Osteocyte (in vitro differentiated cells): ENCODE measurements around the gene COL1A2. TPM values are rescaled to one million over a fixed set of nuclear protein-coding genes. Genes with fewer than 3 reads are reported as not detected.

Experiments used
- DNase-seq: peaks from one replicate; pipeline ENCODE4 v3.0.0; 2021; ENCODE audit warnings: mixed read lengths; ENCODE audit not compliant: unreplicated experiment; ENCODE audit errors: extremely low spot score
- H3K27ac Mint-ChIP-seq: one replicate; pipeline ENCODE4 v1.8.0; 2021; ENCODE audit warnings: mild to moderate bottlenecking, mixed read lengths; ENCODE audit not compliant: unreplicated experiment
- H3K27me3 Mint-ChIP-seq: one replicate; pipeline ENCODE4 v1.8.0; 2021; ENCODE audit warnings: mixed read lengths; ENCODE audit not compliant: unreplicated experiment
- H3K36me3 Mint-ChIP-seq: one replicate; pipeline ENCODE4 v1.8.0; 2021; ENCODE audit warnings: mixed read lengths; ENCODE audit not compliant: unreplicated experiment
- H3K4me1 Mint-ChIP-seq: one replicate; pipeline ENCODE4 v1.8.0; 2021; ENCODE audit warnings: mixed read lengths; ENCODE audit not compliant: unreplicated experiment
- H3K4me3 Mint-ChIP-seq: one replicate; pipeline ENCODE4 v1.8.0; 2021; ENCODE audit warnings: mild to moderate bottlenecking, moderate library complexity, mixed read lengths; ENCODE audit not compliant: unreplicated experiment
- H3K9me3 Mint-ChIP-seq: one replicate; pipeline ENCODE4 v1.8.0; 2021; ENCODE audit warnings: mixed read lengths; ENCODE audit not compliant: unreplicated experiment
- total RNA-seq: library from RNA; stranded (reverse); gene quantifications from 2 replicates; pipeline ENCODE4 v1.2.1, GENCODE V29; 2021
- TF ChIP-seq, protein P1 (sequence below): fragments of 200-600 bp; sonication (generic); IDR thresholded peaks from 2 replicates; pipeline ENCODE4 v1.5.0; 2021; ENCODE audit warnings: antibody characterized with exemption, mild to moderate bottlenecking, moderate library complexity

The COL1A2 gene
- total RNA-seq, 1 donor from 2014 or later = 7,492 TPM

- peaks cover 19% of the 10 kb centered on the region for H3K4me1 Mint-ChIP-seq
- no peaks in the 10 kb centered on the region for H3K27me3 Mint-ChIP-seq
- no peak for DNase-seq
- TF ChIP-seq, protein P1, sequence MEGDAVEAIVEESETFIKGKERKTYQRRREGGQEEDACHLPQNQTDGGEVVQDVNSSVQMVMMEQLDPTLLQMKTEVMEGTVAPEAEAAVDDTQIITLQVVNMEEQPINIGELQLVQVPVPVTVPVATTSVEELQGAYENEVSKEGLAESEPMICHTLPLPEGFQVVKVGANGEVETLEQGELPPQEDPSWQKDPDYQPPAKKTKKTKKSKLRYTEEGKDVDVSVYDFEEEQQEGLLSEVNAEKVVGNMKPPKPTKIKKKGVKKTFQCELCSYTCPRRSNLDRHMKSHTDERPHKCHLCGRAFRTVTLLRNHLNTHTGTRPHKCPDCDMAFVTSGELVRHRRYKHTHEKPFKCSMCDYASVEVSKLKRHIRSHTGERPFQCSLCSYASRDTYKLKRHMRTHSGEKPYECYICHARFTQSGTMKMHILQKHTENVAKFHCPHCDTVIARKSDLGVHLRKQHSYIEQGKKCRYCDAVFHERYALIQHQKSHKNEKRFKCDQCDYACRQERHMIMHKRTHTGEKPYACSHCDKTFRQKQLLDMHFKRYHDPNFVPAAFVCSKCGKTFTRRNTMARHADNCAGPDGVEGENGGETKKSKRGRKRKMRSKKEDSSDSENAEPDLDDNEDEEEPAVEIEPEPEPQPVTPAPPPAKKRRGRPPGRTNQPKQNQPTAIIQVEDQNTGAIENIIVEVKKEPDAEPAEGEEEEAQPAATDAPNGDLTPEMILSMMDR = no peak
- H3K9me3 Mint-ChIP-seq = no peaks in the 10 kb centered on the region
- peak overlapping the region; percentile 53 for H3K27ac Mint-ChIP-seq
- no peak overlapping the region for H3K4me3 Mint-ChIP-seq
- peaks cover 66% of the 10 kb centered on the region for H3K36me3 Mint-ChIP-seq
Measured at GRCh38 chr7:94429153-94429552, 34.5 kb downstream of the COL1A2 start.

DNA sequence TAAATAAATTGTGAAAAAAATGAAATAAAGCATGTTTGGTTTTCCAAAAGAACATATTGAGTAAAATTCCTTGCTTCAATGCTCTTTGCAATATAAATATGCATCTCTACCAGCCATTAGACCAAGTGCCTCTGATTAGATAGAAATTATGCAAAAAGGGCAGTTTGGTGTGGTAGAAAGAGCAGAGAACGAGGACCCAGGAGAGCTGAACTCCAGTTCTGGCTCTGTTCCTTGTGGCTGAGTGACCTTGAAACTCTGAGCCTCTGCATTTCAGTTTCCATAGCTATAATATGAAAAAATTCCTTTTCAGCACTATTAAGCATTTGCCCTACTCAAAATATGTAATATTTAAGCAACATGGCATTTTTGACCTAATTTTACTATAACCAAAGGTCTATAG is 36.5 kb downstream of the COL1A2 start:
- Mint-ChIP-seq H3K36me3 (peaks cover 45% of the 10 kb centered on the region), H3K4me1 (peaks cover 8% of the 10 kb centered on the region), H3K9me3 (no peaks in the 10 kb centered on the region), H3K27ac (peak overlapping the region; percentile 63), H3K4me3 (no peak overlapping the region), H3K27me3 (no peaks in the 10 kb centered on the region)
- TF ChIP-seq, protein P1 = no peak
- no peak for DNase-seq

- Mint-ChIP-seq H3K4me3 (no peak overlapping the region), H3K4me1 (peaks cover 9% of the 10 kb centered on the region), H3K9me3 (no peaks in the 10 kb centered on the region), H3K36me3 (peaks cover 40% of the 10 kb centered on the region), H3K27ac (peak overlapping the region; percentile 12), H3K27me3 (no peaks in the 10 kb centered on the region)
- no peak for DNase-seq
- TF ChIP-seq, protein P1 = no peak
Measured at GRCh38 chr7:94431619-94432280, 37.1 kb downstream of the COL1A2 start.

DNA sequence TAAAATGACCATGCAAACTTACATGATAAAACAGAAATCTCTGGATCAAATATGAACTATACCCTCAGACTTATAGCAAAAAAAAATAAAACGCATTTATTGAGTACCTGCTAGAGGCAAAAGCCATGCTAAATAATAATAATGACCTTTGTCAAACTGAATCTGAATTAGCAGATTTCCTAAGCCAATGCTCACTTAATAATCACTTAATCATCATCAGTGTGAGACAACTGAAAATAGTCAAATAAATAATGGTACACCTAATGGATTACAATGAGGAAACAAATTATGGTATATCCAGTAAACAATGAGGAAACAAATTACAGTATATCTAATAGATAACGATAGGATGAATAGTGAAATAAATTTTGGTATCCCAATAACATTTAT is 37.6 kb downstream of the COL1A2 start:
- TF ChIP-seq, protein P1 = no peak
- Mint-ChIP-seq H3K9me3 (no peaks in the 10 kb centered on the region), H3K27ac (peak overlapping the region; percentile 12), H3K4me3 (no peak overlapping the region), H3K4me1 (peaks cover 9% of the 10 kb centered on the region), H3K27me3 (no peaks in the 10 kb centered on the region), H3K36me3 (peaks cover 34% of the 10 kb centered on the region)
- no peak for DNase-seq

DNA sequence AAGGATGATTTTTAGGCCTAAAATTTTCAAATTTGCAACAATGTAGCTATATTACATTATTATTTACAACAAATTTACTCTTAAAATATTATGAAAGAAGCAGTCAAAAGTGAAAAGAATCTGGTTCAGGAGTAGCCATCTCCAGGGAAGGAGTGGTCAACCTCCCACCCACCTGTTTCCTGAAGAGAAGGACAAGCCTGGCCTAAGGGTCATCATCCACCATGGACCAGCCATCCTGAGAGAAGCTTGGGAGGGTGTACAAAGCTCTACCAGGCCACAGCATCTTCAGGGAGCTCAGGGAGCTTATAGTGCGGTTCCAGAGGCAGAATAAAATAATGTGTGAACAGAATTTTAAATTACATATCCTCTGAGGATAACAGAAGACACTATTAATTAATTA is 38.1 kb downstream of the COL1A2 start:
- DNase-seq = no peak
- Mint-ChIP-seq H3K4me3 (no peak overlapping the region), H3K27ac (peak overlapping the region; percentile 69)

More for the DNA sequence above, 38.1 kb downstream of the COL1A2 start:
- no peaks in the 10 kb centered on the region for H3K9me3 Mint-ChIP-seq
- peaks cover 29% of the 10 kb centered on the region for H3K36me3 Mint-ChIP-seq
- no peaks in the 10 kb centered on the region for H3K27me3 Mint-ChIP-seq
- TF ChIP-seq, protein P1 = no peak
- peaks cover 9% of the 10 kb centered on the region for H3K4me1 Mint-ChIP-seq
